ENCODE results near the gene DDX21.

DDX21 gene

DNA sequence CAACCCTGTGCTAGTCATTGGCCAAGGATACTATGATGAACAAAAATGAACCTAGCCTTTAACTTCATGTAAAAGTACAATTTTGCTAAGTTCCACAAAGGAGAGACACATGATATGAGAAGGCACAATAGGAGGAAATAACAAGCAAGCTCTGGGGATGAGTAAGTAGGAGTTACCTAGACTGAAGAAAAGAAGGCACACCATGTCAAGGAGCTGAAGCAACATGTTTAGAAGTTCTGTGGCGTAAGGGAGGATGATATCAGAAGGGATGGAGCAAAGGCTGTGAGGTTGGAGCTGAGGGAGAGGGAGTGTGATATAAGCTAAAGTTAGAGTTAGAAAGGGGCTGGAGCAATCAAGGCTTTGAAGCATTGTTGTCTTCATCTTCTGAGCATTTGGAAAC lies 58.2 kb downstream of the DDX21 start:
- DNase-seq (ENCODE audit: extremely low read depth, low read depth), result no peak
- TF ChIP-seq, protein P1, sequence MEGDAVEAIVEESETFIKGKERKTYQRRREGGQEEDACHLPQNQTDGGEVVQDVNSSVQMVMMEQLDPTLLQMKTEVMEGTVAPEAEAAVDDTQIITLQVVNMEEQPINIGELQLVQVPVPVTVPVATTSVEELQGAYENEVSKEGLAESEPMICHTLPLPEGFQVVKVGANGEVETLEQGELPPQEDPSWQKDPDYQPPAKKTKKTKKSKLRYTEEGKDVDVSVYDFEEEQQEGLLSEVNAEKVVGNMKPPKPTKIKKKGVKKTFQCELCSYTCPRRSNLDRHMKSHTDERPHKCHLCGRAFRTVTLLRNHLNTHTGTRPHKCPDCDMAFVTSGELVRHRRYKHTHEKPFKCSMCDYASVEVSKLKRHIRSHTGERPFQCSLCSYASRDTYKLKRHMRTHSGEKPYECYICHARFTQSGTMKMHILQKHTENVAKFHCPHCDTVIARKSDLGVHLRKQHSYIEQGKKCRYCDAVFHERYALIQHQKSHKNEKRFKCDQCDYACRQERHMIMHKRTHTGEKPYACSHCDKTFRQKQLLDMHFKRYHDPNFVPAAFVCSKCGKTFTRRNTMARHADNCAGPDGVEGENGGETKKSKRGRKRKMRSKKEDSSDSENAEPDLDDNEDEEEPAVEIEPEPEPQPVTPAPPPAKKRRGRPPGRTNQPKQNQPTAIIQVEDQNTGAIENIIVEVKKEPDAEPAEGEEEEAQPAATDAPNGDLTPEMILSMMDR (IDR thresholded peaks at IDR 0.05; ENCODE audit: low read depth, low read length), result no peak

DNA sequence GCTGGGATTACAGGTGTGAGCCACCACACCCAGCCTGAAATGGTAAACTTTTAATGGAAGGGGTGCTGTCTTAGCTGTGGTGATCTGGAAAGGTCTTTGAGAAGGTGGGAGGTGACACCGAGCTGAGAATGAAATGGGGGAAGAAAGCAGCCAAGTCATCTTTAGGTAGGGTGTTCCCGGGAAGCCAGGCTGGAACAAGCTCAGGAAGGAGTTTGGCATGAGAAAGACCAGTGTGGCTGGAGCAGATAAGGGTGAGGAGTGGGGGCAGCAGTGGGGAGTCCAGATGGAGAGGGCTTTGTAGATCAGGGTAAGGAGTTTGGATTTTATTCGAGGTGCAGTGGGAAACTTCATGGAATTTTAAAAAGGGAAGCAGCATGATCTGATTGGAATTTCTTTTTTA lies 62.6 kb downstream of the DDX21 start:
- TF ChIP-seq, protein P1 (IDR thresholded peaks at IDR 0.05; ENCODE audit: low read depth, low read length), result no peak
- no peak for DNase-seq (ENCODE audit: extremely low read depth, low read depth)

DNA sequence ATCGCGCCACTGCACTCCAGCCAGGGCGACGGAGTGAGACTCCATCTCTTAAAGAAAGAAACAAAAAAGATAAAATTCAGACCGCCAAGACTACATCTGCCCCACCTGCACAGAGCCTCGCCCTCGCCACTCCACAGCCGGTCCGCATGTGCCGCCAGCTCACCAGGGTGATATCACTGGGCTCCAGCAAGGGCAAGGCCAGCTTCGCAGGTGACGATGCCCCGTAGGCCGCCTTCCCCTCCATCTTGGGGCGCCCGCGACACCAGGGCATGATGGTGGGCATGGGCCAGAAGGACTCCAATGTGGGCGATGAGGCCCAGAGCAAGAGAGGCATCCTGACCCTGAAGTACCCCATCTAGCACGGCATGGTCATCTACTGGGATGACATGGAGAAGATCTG lies 66.6 kb downstream of the DDX21 start:
- TF ChIP-seq, protein P1 (IDR thresholded peaks at IDR 0.05; ENCODE audit: low read depth, low read length), result no peak

DNA sequence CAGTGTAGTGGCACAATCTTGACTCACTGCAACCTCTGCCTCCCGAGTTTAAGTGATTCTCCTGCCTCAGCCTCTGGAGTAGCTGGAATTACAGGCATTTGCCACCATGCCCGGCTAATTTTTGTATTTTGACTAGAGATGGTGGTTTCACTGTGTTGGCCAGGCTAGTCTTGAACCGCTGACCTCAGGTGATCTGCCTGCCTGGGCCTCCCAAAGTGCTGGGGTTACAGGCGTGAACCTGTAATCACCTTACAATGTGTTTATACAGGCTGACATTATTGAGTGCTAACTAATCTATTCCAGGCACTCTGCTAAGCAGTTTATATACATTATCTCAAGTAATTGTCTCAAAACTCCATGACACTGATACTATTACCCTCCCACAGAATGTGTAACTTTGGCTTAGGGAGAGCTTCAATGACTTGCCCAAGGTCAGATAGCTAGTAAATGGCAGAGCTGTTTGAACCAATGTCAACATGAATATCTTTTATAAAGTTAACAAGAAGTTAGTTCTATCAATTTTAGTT lies 69.5 kb downstream of the DDX21 start:
- no peak for DNase-seq (ENCODE audit: extremely low read depth, low read depth)
- TF ChIP-seq, protein P1 (IDR thresholded peaks at IDR 0.05; ENCODE audit: low read depth, low read length), result no peak

More for the DNA sequence above, 66.6 kb downstream of the DDX21 start:
- no peak for DNase-seq (ENCODE audit: extremely low read depth, low read depth)

DNA sequence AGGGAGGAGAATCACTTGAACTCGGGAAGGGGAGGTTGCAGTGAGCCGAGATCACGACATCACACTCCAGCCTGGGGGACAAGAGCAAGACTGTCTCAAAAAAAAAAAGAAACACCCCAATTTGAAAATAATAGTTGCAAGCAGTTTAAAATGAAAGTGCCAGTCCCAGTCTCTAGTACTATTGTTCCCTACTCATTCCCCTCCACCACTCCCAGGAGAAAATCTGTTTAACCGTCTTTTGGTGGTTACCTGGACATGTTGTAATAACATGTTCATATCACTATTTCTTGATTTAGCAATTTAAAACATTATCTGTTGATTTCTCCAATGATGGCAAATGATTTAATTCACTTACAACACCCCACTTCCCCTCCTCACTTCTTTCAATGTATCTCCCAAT lies 77.3 kb downstream of the DDX21 start:
- TF ChIP-seq, protein P1 (IDR thresholded peaks at IDR 0.05; ENCODE audit: low read depth, low read length), result no peak
- no peak for DNase-seq (ENCODE audit: extremely low read depth, low read depth)

All from AG09319 (cell line).